ENCODE measurements around the gene CRADD.

- TF ChIP-seq CHD2 (IDR thresholded peaks at IDR 0.05; ENCODE audit: borderline replicate concordance, low read depth, low read length) (no peak), POLR2AphosphoS5 (IDR thresholded peaks at IDR 0.05; ENCODE audit: low read length) (no peak), GABPA (IDR thresholded peaks at IDR 0.05; ENCODE audit: low read depth) (no peak), POLR2A (IDR thresholded peaks at IDR 0.05; ENCODE audit: low read depth, low read length) (no peak), SMC3 (IDR thresholded peaks at IDR 0.05; ENCODE audit: borderline replicate concordance, low read length) (no peak), SIN3A (IDR thresholded peaks at IDR 0.05; ENCODE audit: low read depth, low read length) (no peak), EZH2 (IDR thresholded peaks at IDR 0.05; ENCODE audit: borderline replicate concordance, control insufficient read depth, low read depth, low read length) (no peak), CHD1 (IDR thresholded peaks at IDR 0.05; ENCODE audit: low read depth, low read length) (no peak), PML (IDR thresholded peaks at IDR 0.05; ENCODE audit: low read length) (no peak)
- TF ChIP-seq, protein P1, sequence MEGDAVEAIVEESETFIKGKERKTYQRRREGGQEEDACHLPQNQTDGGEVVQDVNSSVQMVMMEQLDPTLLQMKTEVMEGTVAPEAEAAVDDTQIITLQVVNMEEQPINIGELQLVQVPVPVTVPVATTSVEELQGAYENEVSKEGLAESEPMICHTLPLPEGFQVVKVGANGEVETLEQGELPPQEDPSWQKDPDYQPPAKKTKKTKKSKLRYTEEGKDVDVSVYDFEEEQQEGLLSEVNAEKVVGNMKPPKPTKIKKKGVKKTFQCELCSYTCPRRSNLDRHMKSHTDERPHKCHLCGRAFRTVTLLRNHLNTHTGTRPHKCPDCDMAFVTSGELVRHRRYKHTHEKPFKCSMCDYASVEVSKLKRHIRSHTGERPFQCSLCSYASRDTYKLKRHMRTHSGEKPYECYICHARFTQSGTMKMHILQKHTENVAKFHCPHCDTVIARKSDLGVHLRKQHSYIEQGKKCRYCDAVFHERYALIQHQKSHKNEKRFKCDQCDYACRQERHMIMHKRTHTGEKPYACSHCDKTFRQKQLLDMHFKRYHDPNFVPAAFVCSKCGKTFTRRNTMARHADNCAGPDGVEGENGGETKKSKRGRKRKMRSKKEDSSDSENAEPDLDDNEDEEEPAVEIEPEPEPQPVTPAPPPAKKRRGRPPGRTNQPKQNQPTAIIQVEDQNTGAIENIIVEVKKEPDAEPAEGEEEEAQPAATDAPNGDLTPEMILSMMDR (IDR thresholded peaks at IDR 0.05 in 2 of 3, conservative IDR thresholded peaks at IDR 0.05 in 1 of 3; ENCODE audit: control insufficient read depth in 2 of 3, extremely low read depth in 1 of 3, insufficient read depth in 1 of 3, low read depth in 3 of 3, low read length in 3 of 3), result no peak
- TF ChIP-seq, protein P2, sequence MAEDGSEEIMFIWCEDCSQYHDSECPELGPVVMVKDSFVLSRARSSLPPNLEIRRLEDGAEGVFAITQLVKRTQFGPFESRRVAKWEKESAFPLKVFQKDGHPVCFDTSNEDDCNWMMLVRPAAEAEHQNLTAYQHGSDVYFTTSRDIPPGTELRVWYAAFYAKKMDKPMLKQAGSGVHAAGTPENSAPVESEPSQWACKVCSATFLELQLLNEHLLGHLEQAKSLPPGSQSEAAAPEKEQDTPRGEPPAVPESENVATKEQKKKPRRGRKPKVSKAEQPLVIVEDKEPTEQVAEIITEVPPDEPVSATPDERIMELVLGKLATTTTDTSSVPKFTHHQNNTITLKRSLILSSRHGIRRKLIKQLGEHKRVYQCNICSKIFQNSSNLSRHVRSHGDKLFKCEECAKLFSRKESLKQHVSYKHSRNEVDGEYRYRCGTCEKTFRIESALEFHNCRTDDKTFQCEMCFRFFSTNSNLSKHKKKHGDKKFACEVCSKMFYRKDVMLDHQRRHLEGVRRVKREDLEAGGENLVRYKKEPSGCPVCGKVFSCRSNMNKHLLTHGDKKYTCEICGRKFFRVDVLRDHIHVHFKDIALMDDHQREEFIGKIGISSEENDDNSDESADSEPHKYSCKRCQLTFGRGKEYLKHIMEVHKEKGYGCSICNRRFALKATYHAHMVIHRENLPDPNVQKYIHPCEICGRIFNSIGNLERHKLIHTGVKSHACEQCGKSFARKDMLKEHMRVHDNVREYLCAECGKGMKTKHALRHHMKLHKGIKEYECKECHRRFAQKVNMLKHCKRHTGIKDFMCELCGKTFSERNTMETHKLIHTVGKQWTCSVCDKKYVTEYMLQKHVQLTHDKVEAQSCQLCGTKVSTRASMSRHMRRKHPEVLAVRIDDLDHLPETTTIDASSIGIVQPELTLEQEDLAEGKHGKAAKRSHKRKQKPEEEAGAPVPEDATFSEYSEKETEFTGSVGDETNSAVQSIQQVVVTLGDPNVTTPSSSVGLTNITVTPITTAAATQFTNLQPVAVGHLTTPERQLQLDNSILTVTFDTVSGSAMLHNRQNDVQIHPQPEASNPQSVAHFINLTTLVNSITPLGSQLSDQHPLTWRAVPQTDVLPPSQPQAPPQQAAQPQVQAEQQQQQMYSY (CRISPR knock-in tag; IDR thresholded peaks at IDR 0.05), result no peak
These were observed 103.0 kb downstream of the CRADD start for GRCh38 chr12:93780101-93780641.

Measured in GM12878 (cell line).